ENCODE results near the gene GAS6. TPM values are rescaled to one million over a fixed set of nuclear protein-coding genes. Genes with fewer than 3 reads are reported as not detected.

Gene GAS6
- total RNA-seq, 1 experiment from 2014 or later: 49.4 TPM

DNA sequence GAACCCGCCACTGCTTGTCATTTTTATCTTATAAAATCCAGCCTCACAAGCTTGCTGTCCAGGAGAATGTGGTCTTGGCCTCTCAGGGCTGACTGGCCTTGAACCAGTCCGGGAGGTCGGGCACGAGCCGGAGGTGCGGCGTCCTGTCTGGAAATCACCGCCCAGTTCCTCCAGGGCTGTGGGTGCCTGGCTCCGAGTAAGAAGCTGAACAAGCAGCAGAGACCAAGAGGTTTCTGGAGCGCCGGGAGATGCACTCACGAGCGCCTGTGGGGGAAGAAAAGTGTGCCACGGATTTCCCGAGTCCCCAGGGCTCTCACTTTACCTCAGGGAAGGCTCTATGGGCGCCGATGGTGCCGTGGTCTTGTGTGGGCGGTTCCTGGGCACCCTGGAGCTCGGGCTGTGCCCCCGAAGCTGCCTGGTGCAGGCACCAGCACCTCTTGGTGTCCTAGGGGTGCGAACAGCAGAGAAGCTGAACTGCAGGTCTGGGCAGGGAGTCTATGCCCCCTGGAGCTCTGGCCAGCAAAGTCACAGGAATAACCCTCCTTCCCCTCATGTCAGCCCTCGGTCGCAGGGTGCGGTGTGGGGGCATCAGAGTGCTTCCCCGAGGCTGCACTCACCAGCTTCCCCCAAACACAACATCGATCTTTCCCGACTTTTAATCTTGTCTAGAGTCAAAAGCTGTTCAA lies 50.0 kb downstream of the GAS6 start:
- Histone ChIP-seq H3K4me1 (ENCODE audit: control insufficient read depth in 1 of 2, insufficient read depth in 2 of 2, low read length in 2 of 2) (peaks cover 9 to 23% of the 10 kb centered on the region in 2 experiments), H3K79me2 (ENCODE audit: insufficient read depth, low read length) (peaks cover 33% of the 10 kb centered on the region), H3K27me3 (ENCODE audit: insufficient read depth, low read length) (no peaks in the 10 kb centered on the region), H3K4me2 (ENCODE audit: low read length) (peak overlapping the region; percentile 32; the same call in 1 of the 2 replicates), H3K9me3 (ENCODE audit: control insufficient read depth in 1 of 2, insufficient read depth in 1 of 2, low read depth in 1 of 2, low read length in 2 of 2) (peaks cover 4 to 10% of the 10 kb centered on the region in 2 experiments; a peak in 2 of 4 replicates), H3K27ac (ENCODE audit: low read depth, low read length) (no peak overlapping the region; the same call in 1 of the 2 replicates), H3K9ac (ENCODE audit: low read length) (no peak overlapping the region), H3K36me3 (ENCODE audit: control insufficient read depth in 1 of 2, insufficient read depth in 2 of 2, low read length in 2 of 2) (peaks cover 4 to 10% of the 10 kb centered on the region in 2 experiments; a peak in 2 of 4 replicates), H2AFZ (ENCODE audit: low read depth, low read length, poor library complexity, severe bottlenecking) (no peak overlapping the region), H3K4me3 (replicated peaks in 1 of 2; ENCODE audit: low read depth in 1 of 2, low read length in 2 of 2) (no peak overlapping the region), H4K20me1 (ENCODE audit: insufficient read depth) (no peaks in the 10 kb centered on the region), H3K9me2 (ENCODE audit: insufficient read depth) (no peaks in the 10 kb centered on the region)
- DNase-seq (ENCODE audit: low read depth, low spot score): no peak
- RAD21 ChIA-PET (ENCODE audit: low non-redundant PET in 1 of 2, low total read pairs in 2 of 2, uncharacterized antibody in 2 of 2, unreplicated experiment in 2 of 2): no interaction called here
- POLR2A ChIA-PET: interaction anchor here (0.6 kb wide), 1 partner anchor 128 kb away, joined by 4 read pairs; no protein-coding TSS in a partner anchor
- no peak for ATAC-seq
- intact Hi-C loops (cut with micrococcal nuclease): no loop called here
- BruUV-seq (replicated peaks): no TSS peak
- CTCF ChIA-PET: no interaction called here
- TF ChIP-seq, protein P1, sequence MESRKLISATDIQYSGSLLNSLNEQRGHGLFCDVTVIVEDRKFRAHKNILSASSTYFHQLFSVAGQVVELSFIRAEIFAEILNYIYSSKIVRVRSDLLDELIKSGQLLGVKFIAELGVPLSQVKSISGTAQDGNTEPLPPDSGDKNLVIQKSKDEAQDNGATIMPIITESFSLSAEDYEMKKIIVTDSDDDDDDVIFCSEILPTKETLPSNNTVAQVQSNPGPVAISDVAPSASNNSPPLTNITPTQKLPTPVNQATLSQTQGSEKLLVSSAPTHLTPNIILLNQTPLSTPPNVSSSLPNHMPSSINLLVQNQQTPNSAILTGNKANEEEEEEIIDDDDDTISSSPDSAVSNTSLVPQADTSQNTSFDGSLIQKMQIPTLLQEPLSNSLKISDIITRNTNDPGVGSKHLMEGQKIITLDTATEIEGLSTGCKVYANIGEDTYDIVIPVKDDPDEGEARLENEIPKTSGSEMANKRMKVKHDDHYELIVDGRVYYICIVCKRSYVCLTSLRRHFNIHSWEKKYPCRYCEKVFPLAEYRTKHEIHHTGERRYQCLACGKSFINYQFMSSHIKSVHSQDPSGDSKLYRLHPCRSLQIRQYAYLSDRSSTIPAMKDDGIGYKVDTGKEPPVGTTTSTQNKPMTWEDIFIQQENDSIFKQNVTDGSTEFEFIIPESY (IDR thresholded peaks at IDR 0.05; ENCODE audit: extremely low read depth, insufficient replicate concordance, low read length): no peak
- TF ChIP-seq EGR1 (IDR thresholded peaks at IDR 0.05; ENCODE audit: low read depth) (no peak), SP1 (IDR thresholded peaks at IDR 0.05; ENCODE audit: low read depth) (no peak), POLR2AphosphoS5 (IDR thresholded peaks at IDR 0.05; ENCODE audit: low read depth, low read length) (no peak), EZH2 (IDR thresholded peaks at IDR 0.05) (no peak), ZNF274 (IDR thresholded peaks at IDR 0.05; ENCODE audit: low read depth, low read length) (no peak), FOSL1 (IDR thresholded peaks at IDR 0.05; ENCODE audit: low read depth) (no peak), CEBPB (IDR thresholded peaks at IDR 0.05; ENCODE audit: low read depth) (no peak), SRF (IDR thresholded peaks at IDR 0.05; ENCODE audit: low read depth) (no peak), RAD21 (IDR thresholded peaks at IDR 0.05; ENCODE audit: low read depth) (no peak), CBX3 (IDR thresholded peaks at IDR 0.05; ENCODE audit: low read depth) (no peak), EZH2phosphoT487 (IDR thresholded peaks at IDR 0.05; ENCODE audit: borderline replicate concordance) (no peak), ELF1 (IDR thresholded peaks at IDR 0.05; ENCODE audit: borderline replicate concordance, low read depth) (no peak), YY1 (IDR thresholded peaks at IDR 0.05; ENCODE audit: extremely low read depth, insufficient replicate concordance, low read depth, low read length) (no peak)
- TF ChIP-seq, protein P2, sequence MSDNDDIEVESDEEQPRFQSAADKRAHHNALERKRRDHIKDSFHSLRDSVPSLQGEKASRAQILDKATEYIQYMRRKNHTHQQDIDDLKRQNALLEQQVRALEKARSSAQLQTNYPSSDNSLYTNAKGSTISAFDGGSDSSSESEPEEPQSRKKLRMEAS (IDR thresholded peaks at IDR 0.05): no peak
- TF ChIP-seq, protein P3, sequence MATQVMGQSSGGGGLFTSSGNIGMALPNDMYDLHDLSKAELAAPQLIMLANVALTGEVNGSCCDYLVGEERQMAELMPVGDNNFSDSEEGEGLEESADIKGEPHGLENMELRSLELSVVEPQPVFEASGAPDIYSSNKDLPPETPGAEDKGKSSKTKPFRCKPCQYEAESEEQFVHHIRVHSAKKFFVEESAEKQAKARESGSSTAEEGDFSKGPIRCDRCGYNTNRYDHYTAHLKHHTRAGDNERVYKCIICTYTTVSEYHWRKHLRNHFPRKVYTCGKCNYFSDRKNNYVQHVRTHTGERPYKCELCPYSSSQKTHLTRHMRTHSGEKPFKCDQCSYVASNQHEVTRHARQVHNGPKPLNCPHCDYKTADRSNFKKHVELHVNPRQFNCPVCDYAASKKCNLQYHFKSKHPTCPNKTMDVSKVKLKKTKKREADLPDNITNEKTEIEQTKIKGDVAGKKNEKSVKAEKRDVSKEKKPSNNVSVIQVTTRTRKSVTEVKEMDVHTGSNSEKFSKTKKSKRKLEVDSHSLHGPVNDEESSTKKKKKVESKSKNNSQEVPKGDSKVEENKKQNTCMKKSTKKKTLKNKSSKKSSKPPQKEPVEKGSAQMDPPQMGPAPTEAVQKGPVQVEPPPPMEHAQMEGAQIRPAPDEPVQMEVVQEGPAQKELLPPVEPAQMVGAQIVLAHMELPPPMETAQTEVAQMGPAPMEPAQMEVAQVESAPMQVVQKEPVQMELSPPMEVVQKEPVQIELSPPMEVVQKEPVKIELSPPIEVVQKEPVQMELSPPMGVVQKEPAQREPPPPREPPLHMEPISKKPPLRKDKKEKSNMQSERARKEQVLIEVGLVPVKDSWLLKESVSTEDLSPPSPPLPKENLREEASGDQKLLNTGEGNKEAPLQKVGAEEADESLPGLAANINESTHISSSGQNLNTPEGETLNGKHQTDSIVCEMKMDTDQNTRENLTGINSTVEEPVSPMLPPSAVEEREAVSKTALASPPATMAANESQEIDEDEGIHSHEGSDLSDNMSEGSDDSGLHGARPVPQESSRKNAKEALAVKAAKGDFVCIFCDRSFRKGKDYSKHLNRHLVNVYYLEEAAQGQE (IDR thresholded peaks at IDR 0.05; ENCODE audit: low read depth): no peak
- TF ChIP-seq, protein P4, sequence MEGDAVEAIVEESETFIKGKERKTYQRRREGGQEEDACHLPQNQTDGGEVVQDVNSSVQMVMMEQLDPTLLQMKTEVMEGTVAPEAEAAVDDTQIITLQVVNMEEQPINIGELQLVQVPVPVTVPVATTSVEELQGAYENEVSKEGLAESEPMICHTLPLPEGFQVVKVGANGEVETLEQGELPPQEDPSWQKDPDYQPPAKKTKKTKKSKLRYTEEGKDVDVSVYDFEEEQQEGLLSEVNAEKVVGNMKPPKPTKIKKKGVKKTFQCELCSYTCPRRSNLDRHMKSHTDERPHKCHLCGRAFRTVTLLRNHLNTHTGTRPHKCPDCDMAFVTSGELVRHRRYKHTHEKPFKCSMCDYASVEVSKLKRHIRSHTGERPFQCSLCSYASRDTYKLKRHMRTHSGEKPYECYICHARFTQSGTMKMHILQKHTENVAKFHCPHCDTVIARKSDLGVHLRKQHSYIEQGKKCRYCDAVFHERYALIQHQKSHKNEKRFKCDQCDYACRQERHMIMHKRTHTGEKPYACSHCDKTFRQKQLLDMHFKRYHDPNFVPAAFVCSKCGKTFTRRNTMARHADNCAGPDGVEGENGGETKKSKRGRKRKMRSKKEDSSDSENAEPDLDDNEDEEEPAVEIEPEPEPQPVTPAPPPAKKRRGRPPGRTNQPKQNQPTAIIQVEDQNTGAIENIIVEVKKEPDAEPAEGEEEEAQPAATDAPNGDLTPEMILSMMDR (IDR thresholded peaks at IDR 0.05 in 2 of 3, conservative IDR thresholded peaks at IDR 0.05 in 1 of 3; ENCODE audit: borderline replicate concordance in 1 of 3, insufficient read depth in 1 of 3, low read depth in 2 of 3, low read length in 2 of 3): no peak

Data from HCT116 (cell line).